Effector memory CD8-positive, alpha-beta T cell (primary cell): ENCODE results near the gene SCN9A.

Experiments
- ATAC-seq: fragments of 150-1000 bp; cut with Tn5 transposase; replicated peaks from 2 replicates; pipeline ENCODE4 v1.10.0; 2021; ENCODE audit warnings: mild to moderate bottlenecking, moderate library complexity
- DNase-seq, 3 experiments: peaks; one replicate each; pipeline ENCODE4 v3.0.0; 2021
- H3K27ac Mint-ChIP-seq, 2 donors: one replicate each; pipeline ENCODE4 v1.8.0; 2022; ENCODE audit warnings: mild to moderate bottlenecking in 2 of 2, mixed read lengths in 2 of 2, moderate library complexity in 2 of 2
- H3K27me3 Mint-ChIP-seq, 2 donors: one replicate each; pipeline ENCODE4 v1.8.0; 2022; ENCODE audit warnings: mixed read lengths in 2 of 2
- H3K36me3 Mint-ChIP-seq: one replicate; pipeline ENCODE4 v1.8.0; 2022; ENCODE audit warnings: mild to moderate bottlenecking, moderate library complexity, mixed read lengths; ENCODE audit not compliant: insufficient read depth
- H3K4me1 Mint-ChIP-seq, 2 donors: one replicate each; pipeline ENCODE4 v1.8.0; 2022; ENCODE audit warnings: low read depth in 2 of 2, mixed read lengths in 2 of 2
- H3K4me3 Mint-ChIP-seq, 2 donors: one replicate each; pipeline ENCODE4 v1.8.0; 2022; ENCODE audit warnings: mild to moderate bottlenecking in 2 of 2, mixed read lengths in 2 of 2, moderate library complexity in 2 of 2
- H3K9me3 Mint-ChIP-seq, 2 donors: one replicate each; pipeline ENCODE4 v1.8.0; 2022; ENCODE audit warnings: mixed read lengths in 2 of 2

The SCN9A gene

DNA sequence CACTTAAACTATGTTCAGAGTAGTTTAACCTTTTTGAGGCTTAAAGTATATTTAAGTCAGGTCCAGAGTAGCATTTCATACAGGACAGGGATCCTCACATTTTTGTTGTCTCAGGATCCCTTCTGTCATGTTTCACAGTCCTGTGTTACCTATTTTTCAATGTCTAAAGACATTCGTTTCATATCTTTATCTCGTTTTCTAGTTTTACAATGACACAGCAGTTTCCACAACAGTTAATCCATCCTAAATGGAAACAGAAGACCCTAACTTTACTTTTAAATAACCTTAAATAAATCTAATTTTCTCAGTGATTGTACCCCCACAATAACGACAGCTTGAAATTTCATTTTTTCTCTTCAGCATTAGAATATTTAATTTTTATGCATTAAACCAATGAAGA, 17.3 kb upstream of the SCN9A start:
- H3K27me3 Mint-ChIP-seq, result no peaks in the 10 kb centered on the region
- peaks cover 3 to 10% of the 10 kb centered on the region in 2 donors for H3K9me3 Mint-ChIP-seq
- ATAC-seq (no peak), DNase-seq (no peak)
- no peak overlapping the region for H3K4me3 Mint-ChIP-seq
- no peak overlapping the region for H3K27ac Mint-ChIP-seq
- no peaks in the 10 kb centered on the region for H3K4me1 Mint-ChIP-seq
- no peaks in the 10 kb centered on the region for H3K36me3 Mint-ChIP-seq

GRCh38 chr2:166388481-166389070, 12.8 kb upstream of the SCN9A start:
- no peaks in the 10 kb centered on the region for H3K27me3 Mint-ChIP-seq

DNA sequence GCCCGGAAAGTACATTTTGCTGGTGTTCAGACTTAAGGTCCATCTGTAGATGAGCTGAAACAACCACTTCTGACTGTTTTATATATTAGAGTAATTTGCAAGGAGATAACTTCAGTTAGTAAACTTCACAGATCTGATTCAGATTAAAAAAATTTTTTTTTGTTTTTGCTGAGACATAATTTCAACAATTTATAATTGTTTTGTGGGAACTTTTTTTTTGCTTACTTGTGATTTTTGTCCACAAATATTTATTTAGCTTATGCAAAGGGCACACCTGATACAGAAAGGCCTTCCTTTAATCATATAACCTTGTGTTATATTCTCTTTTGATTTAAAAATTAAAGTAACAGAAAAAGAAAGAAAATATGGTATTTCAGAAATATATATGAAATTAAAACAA, 9.6 kb upstream of the SCN9A start:
- Mint-ChIP-seq H3K27me3 (no peaks in the 10 kb centered on the region), H3K27ac (no peak overlapping the region), H3K4me1 (no peaks in the 10 kb centered on the region), H3K36me3 (no peaks in the 10 kb centered on the region), H3K9me3 (no peaks in the 10 kb centered on the region), H3K4me3 (no peak overlapping the region)
- ATAC-seq (no peak), DNase-seq (no peak)

More at GRCh38 chr2:166388481-166389070, 12.8 kb upstream of the SCN9A start:
- ATAC-seq (no peak), DNase-seq (no peak)
- H3K36me3 Mint-ChIP-seq, result no peaks in the 10 kb centered on the region
- no peaks in the 10 kb centered on the region for H3K9me3 Mint-ChIP-seq
- no peak overlapping the region for H3K27ac Mint-ChIP-seq
- no peaks in the 10 kb centered on the region for H3K4me1 Mint-ChIP-seq
- H3K4me3 Mint-ChIP-seq, result no peak overlapping the region

- H3K4me3 Mint-ChIP-seq, result no peak overlapping the region
- DNase-seq, result no peak
- no peaks in the 10 kb centered on the region for H3K4me1 Mint-ChIP-seq
Measured at GRCh38 chr2:166384774-166385173, 9.0 kb upstream of the SCN9A start.

DNA sequence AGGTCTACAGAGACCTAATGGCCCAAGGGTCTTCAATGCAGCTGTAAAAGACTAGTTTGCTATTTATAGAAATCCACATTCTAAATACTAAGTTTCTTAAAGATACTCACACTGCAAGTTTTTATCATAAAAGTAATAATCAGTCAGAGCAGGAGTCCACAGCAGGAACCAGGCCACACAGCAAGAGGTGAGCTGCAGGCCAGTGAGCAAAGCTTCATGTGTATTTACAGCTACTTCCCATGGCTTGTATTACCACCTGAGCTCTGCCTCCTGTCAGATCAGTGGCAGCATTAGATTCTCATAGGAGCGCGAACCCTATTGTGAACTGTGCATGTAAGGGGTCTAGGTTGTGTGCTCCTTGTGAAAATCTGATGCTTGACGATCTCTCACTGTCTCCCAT, 6.7 kb upstream of the SCN9A start:
- peaks cover 0 to 4% of the 10 kb centered on the region in 2 donors for H3K9me3 Mint-ChIP-seq
- no peak overlapping the region for H3K27ac Mint-ChIP-seq
- H3K27me3 Mint-ChIP-seq, result no peaks in the 10 kb centered on the region
- no peaks in the 10 kb centered on the region for H3K36me3 Mint-ChIP-seq
- no peaks in the 10 kb centered on the region for H3K4me1 Mint-ChIP-seq
- no peak overlapping the region for H3K4me3 Mint-ChIP-seq
- ATAC-seq, result no peak
- no peak for DNase-seq

More at GRCh38 chr2:166384774-166385173, 9.0 kb upstream of the SCN9A start:
- ATAC-seq, result no peak
- H3K27me3 Mint-ChIP-seq, result no peaks in the 10 kb centered on the region
- H3K27ac Mint-ChIP-seq, result no peak overlapping the region
- H3K36me3 Mint-ChIP-seq, result no peaks in the 10 kb centered on the region
- H3K9me3 Mint-ChIP-seq, result no peaks in the 10 kb centered on the region

- Mint-ChIP-seq H3K9me3 (peaks cover 0 to 6% of the 10 kb centered on the region in 2 donors), H3K27me3 (peaks cover 0 to 9% of the 10 kb centered on the region in 2 donors), H3K27ac (no peak overlapping the region), H3K4me3 (no peak overlapping the region), H3K36me3 (no peaks in the 10 kb centered on the region), H3K4me1 (no peaks in the 10 kb centered on the region)
- no peak for ATAC-seq
- no peak for DNase-seq
Measured at GRCh38 chr2:166380615-166381014, 4.9 kb upstream of the SCN9A start.

DNA sequence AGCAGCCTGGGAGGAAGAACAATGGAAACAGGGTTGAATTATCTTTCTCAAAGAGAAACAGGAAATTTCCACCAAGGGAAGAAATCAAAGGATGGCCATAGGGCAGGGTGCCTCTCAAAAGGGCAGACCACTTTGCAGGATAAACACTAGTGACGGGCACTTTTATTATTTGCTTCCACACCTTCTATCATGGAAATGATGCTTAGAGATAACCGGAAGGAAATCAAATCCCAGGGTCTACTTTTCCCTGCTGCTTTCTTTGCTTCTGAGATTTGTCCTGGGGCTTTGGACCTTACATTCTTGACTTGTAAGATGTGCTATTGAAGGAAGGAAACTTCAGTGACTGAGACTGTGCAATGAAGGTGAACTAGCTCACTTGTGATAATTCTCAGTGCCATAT, 1.1 kb upstream of the SCN9A start:
- no peaks in the 10 kb centered on the region for H3K36me3 Mint-ChIP-seq
- no peak overlapping the region for H3K27ac Mint-ChIP-seq

GRCh38 chr2:166376488-166376828, 714 bp upstream of the SCN9A start:
- no peaks in the 10 kb centered on the region for H3K36me3 Mint-ChIP-seq
- DNase-seq (no peak), ATAC-seq (no peak)
- H3K27me3 Mint-ChIP-seq, result peaks cover 0 to 16% of the 10 kb centered on the region in 2 donors
- H3K9me3 Mint-ChIP-seq, result peaks cover 0 to 6% of the 10 kb centered on the region in 2 donors
- H3K27ac Mint-ChIP-seq, result no peak overlapping the region
- H3K4me3 Mint-ChIP-seq, result peak overlapping the region in 1 of 2 donors; percentile 32
- no peaks in the 10 kb centered on the region for H3K4me1 Mint-ChIP-seq

More for the DNA sequence above, 1.1 kb upstream of the SCN9A start:
- peaks cover 0 to 16% of the 10 kb centered on the region in 2 donors for H3K27me3 Mint-ChIP-seq
- H3K9me3 Mint-ChIP-seq, result peaks cover 0 to 6% of the 10 kb centered on the region in 2 donors
- H3K4me3 Mint-ChIP-seq, result no peak overlapping the region
- H3K4me1 Mint-ChIP-seq, result no peaks in the 10 kb centered on the region
- ATAC-seq, result no peak
- no peak for DNase-seq

- Mint-ChIP-seq H3K9me3 (peaks cover 0 to 6% of the 10 kb centered on the region in 2 donors), H3K4me1 (no peaks in the 10 kb centered on the region), H3K27ac (no peak overlapping the region), H3K36me3 (no peaks in the 10 kb centered on the region), H3K27me3 (peaks cover 0 to 16% of the 10 kb centered on the region in 2 donors), H3K4me3 (no peak overlapping the region)
- ATAC-seq, result no peak
- no peak for DNase-seq
Measured at GRCh38 chr2:166375195-166375735, 479 bp downstream of the SCN9A start.

DNA sequence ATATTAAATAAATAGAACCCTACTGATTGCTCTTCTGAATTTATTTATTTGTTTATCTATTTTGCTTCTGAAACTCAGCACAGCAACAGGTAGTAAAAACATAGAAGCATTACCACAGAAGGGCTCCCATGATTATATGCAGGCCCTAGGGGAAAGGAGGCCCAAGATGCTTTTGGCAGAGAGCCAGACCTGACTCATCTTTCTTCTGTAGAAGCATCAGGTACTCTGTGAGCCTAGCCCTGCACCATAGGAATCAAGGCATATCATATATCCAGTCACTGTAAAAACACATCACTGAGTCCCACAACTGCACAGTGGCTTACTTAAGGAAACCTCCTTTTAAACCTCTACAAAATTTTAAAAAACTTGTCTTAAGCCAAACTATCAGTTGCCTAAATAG, 1.8 kb downstream of the SCN9A start:
- H3K27ac Mint-ChIP-seq, result no peak overlapping the region
- DNase-seq (no peak), ATAC-seq (no peak)
- no peaks in the 10 kb centered on the region for H3K36me3 Mint-ChIP-seq
- H3K9me3 Mint-ChIP-seq, result peaks cover 0 to 6% of the 10 kb centered on the region in 2 donors
- H3K4me3 Mint-ChIP-seq, result no peak overlapping the region
- no peaks in the 10 kb centered on the region for H3K4me1 Mint-ChIP-seq
- H3K27me3 Mint-ChIP-seq, result peaks cover 0 to 16% of the 10 kb centered on the region in 2 donors

DNA sequence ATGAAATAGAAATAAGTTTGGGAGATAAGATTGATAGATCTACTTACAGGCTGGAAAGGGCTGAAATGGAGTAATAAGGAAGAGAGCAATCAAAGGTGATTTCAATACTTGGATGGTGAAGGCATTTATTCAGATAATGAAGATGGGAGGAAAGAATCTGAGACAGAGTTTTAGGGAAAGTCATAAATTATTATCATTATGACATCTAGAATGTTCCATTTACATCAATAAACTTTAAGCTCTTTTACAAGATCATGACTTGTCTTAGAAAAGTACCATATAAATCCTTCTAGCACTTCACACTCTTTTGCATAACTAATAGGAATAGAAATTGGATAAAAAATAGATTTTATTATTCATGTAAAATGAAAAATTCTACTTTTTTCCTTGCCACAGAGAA, 2.2 kb downstream of the SCN9A start:
- Mint-ChIP-seq H3K27me3 (peaks cover 0 to 16% of the 10 kb centered on the region in 2 donors), H3K4me3 (no peak overlapping the region), H3K4me1 (no peaks in the 10 kb centered on the region), H3K36me3 (no peaks in the 10 kb centered on the region), H3K9me3 (peaks cover 0 to 6% of the 10 kb centered on the region in 2 donors), H3K27ac (no peak overlapping the region)
- no peak for ATAC-seq
- no peak for DNase-seq

DNA sequence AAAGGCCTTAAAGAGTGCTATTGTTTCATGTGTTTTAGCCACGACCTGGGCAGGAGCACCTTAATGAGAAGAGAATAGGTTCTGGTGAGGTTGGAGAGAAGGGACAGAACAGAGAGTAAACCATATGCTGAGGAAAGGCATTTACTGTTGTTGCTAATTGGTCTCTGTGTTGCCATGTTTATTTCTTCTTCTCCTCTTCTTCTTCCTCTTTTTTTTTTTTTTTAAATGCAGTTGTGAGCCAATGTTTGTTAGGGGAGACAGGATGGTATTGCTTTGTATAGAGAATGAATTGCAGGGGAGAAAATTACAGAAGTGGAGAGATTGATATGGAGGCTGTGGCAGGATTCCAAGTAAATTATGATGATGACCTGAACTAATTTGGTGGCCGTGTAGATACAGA, 2.6 kb downstream of the SCN9A start:
- H3K4me3 Mint-ChIP-seq, result no peak overlapping the region
- H3K4me1 Mint-ChIP-seq, result no peaks in the 10 kb centered on the region
- no peak overlapping the region for H3K27ac Mint-ChIP-seq
- no peak for ATAC-seq
- peaks cover 0 to 6% of the 10 kb centered on the region in 2 donors for H3K9me3 Mint-ChIP-seq
- H3K27me3 Mint-ChIP-seq, result peaks cover 0 to 16% of the 10 kb centered on the region in 2 donors
- DNase-seq, result no peak
- H3K36me3 Mint-ChIP-seq, result no peaks in the 10 kb centered on the region

GRCh38 chr2:166372046-166372445, 3.7 kb downstream of the SCN9A start:
- H3K27ac Mint-ChIP-seq, result no peak overlapping the region
- no peak overlapping the region for H3K4me3 Mint-ChIP-seq
- peaks cover 0 to 2% of the 10 kb centered on the region in 2 donors for H3K9me3 Mint-ChIP-seq
- no peaks in the 10 kb centered on the region for H3K36me3 Mint-ChIP-seq
- peaks cover 0 to 16% of the 10 kb centered on the region in 2 donors for H3K27me3 Mint-ChIP-seq
- DNase-seq (no peak), ATAC-seq (no peak)
- H3K4me1 Mint-ChIP-seq, result no peaks in the 10 kb centered on the region

DNA sequence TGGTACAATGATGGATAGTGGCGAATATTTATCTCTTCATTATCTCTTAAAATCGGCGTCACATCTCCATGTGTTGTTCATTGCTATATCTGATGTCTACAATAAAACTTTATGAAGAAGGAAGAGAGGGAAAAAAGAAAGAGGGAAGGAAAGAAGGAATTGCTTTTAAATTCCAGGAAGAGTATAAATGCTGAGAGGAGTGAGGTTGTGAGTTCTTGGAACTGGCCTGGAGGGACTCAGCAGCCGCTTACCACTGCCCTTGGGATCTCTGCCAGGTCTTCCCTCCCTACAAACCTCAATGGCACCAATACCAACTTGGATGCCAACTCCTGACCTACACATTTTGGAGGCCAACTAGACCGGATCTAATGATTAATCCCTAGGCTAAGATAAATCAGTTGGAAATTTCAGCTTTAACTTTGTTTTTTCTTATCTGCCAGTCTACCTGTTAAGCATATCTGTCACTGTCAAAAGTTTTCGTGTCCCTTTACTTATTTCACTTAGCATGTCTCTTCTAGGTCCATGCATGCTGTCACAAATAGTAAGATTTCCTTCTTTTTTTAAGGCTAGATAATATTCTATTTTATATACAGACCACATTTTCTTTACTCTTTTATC, 9.8 kb downstream of the SCN9A start:
- Mint-ChIP-seq H3K27ac (no peak overlapping the region), H3K9me3 (peaks cover 0 to 6% of the 10 kb centered on the region in 2 donors)

More for the DNA sequence above, 9.8 kb downstream of the SCN9A start:
- H3K4me3 Mint-ChIP-seq, result no peak overlapping the region
- no peak for ATAC-seq
- DNase-seq, result no peak
- H3K4me1 Mint-ChIP-seq, result no peaks in the 10 kb centered on the region
- H3K36me3 Mint-ChIP-seq, result no peaks in the 10 kb centered on the region
- no peaks in the 10 kb centered on the region for H3K27me3 Mint-ChIP-seq
